Vagina (tissue), 2 donors: ENCODE results near the gene NANS. TPM values are rescaled to one million over a fixed set of nuclear protein-coding genes. Genes with fewer than 3 reads are reported as not detected.

Experiments used
- DNase-seq, 2 donors: peaks; one replicate each; pipeline ENCODE4 v3.0.0-alpha.2; 2017; ENCODE audit errors: extremely low spot score in 2 of 2
- H3K27ac ChIP-seq: fragments of 200-600 bp; sonication (generic); one replicate; pipeline ENCODE4 v1.5.1; 2019
- H3K27me3 ChIP-seq: fragments of 200-600 bp; sonication (generic); one replicate; pipeline ENCODE4 v1.5.1; 2019
- H3K36me3 ChIP-seq, 2 donors: fragments of 200-600 bp; sonication (generic); one replicate each; pipeline ENCODE4 v1.5.1; 2017 to 2019
- H3K4me1 ChIP-seq: fragments of 200-600 bp; sonication (generic); one replicate; pipeline ENCODE4 v1.5.1; 2019
- H3K4me3 ChIP-seq, 2 donors: fragments of 200-600 bp; sonication (generic); 1 replicate in 1 of 2; 2 replicates in 1 of 2; pipeline ENCODE4 v1.5.1; 2016 to 2019
- H3K9me3 ChIP-seq: fragments of 200-600 bp; sonication (generic); one replicate; pipeline ENCODE4 v1.5.1; 2019
- POLR2A ChIP-seq, 2 donors: fragments of 450-650 bp; IDR thresholded peaks; one replicate each; pipeline ENCODE4 v1.6.1; 2017; ENCODE audit warnings: antibody characterized with exemption in 2 of 2, mild to moderate bottlenecking in 2 of 2, moderate library complexity in 2 of 2
- POLR2AphosphoS5 ChIP-seq, 2 donors: sonication (generic); formaldehyde crosslinking; IDR thresholded peaks; one replicate each; pipeline ENCODE4 v1.9.0; 2017; ENCODE audit warnings: antibody characterized with exemption in 2 of 2, mild to moderate bottlenecking in 2 of 2, low read depth in 1 of 2; ENCODE audit not compliant: insufficient read depth in 1 of 2
- intact Hi-C: fragments of 100-400 bp; cut with DNase I; formaldehyde crosslinking; loops from one replicate; pipeline ENCODE4 v1.15.1; 2023
- total RNA-seq: library from RNA; depleted of rRNA; stranded (reverse); fragments of >200 nt; gene quantifications from one replicate; pipeline ENCODE4 v1.2.3, GENCODE V29; 2016
- TF ChIP-seq, protein P1 (sequence below), 3 experiments: fragments of 450-650 bp in 2 of 3; fragments of 200-600 bp in 1 of 3; sonication (generic) in 1 of 3; IDR thresholded peaks; one replicate each; pipeline ENCODE4 v1.5.1; 2017 to 2019; ENCODE audit warnings: antibody characterized with exemption in 3 of 3, mild to moderate bottlenecking in 2 of 3, moderate library complexity in 2 of 3

NANS gene
- total RNA-seq, 1 donor from 2014 or later = 41.7 TPM

DNA sequence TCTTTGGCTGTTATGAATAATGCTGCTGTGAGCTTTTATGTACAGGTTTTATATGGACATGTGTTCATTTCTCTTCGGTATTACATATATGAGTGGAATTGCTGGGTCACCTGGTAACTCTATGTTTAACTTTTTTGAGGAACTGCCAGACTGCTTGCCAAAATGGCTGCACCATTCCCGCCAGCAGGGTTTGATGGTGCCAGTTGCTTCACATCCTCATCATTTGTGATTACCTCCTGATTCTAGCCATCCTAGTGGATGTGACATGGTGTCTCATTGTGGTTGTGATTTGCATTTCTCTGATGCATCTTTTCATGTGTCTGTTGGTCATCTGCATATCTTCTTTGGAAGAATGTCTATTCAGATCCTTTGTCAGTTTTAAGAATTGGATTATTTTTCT, 10.7 kb downstream of the NANS start:
- DNase-seq = no peak
- no peaks in the 10 kb centered on the region for H3K9me3 ChIP-seq
- H3K27ac ChIP-seq = no peak overlapping the region
- intact Hi-C loops = no loop called here
- H3K4me1 ChIP-seq = no peaks in the 10 kb centered on the region
- H3K27me3 ChIP-seq = no peaks in the 10 kb centered on the region
- TF ChIP-seq, protein P1, sequence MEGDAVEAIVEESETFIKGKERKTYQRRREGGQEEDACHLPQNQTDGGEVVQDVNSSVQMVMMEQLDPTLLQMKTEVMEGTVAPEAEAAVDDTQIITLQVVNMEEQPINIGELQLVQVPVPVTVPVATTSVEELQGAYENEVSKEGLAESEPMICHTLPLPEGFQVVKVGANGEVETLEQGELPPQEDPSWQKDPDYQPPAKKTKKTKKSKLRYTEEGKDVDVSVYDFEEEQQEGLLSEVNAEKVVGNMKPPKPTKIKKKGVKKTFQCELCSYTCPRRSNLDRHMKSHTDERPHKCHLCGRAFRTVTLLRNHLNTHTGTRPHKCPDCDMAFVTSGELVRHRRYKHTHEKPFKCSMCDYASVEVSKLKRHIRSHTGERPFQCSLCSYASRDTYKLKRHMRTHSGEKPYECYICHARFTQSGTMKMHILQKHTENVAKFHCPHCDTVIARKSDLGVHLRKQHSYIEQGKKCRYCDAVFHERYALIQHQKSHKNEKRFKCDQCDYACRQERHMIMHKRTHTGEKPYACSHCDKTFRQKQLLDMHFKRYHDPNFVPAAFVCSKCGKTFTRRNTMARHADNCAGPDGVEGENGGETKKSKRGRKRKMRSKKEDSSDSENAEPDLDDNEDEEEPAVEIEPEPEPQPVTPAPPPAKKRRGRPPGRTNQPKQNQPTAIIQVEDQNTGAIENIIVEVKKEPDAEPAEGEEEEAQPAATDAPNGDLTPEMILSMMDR (IDR thresholded peaks at IDR 0.05) = no peak
- TF ChIP-seq POLR2AphosphoS5 (IDR thresholded peaks at IDR 0.05; ENCODE audit: insufficient read depth in 1 of 2, low read depth in 1 of 2) (no peak), POLR2A (IDR thresholded peaks at IDR 0.05) (no peak)
- no peak overlapping the region for H3K4me3 ChIP-seq
- H3K36me3 ChIP-seq = peaks cover 0 to 20% of the 10 kb centered on the region in 2 donors

DNA sequence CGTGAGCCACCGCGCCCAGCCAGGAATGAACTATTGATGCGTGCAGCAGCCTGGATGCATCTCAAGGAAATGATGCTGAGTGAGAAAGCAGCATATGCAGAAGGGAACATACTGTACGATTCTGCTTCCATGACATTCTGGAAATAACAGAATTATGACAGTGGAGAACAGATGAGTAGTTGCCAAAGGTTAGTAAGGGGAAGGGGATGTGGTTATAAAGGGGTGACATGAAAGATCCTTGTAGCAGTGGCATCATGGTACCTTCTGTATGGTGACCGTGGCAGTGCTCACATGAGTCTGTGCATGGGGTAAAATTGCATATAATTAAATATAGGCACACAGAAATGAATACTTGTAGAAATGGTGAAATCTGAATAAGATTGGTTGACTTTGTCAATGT, 13.0 kb downstream of the NANS start:
- DNase-seq = no peak
- H3K27ac ChIP-seq = no peak overlapping the region
- H3K36me3 ChIP-seq = peaks cover 0 to 6% of the 10 kb centered on the region in 2 donors
- H3K27me3 ChIP-seq = no peaks in the 10 kb centered on the region
- TF ChIP-seq, protein P1 (IDR thresholded peaks at IDR 0.05) = no peak
- intact Hi-C loops = no loop called here
- H3K4me1 ChIP-seq = peaks cover 9% of the 10 kb centered on the region
- no peaks in the 10 kb centered on the region for H3K9me3 ChIP-seq
- no peak overlapping the region for H3K4me3 ChIP-seq

DNA sequence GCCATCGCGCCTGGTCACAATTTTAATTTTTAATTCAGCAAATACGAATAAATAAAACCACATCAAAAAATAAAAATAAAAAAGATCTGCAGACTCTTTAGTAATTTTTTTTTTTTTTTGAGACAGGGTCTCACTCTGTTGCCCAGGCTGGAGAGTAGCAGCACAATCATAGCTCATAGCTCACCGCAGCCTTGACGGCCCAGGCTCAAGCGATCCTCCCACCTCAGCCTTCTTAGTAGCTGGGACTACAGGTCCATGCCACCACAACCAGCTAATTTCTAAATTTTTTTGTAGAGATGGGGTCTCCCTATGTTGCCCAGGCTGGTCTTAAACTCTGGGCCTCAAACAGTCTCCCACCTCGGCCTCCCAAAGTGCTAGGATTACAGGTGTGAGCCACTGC, 14.2 kb downstream of the NANS start:
- H3K27ac ChIP-seq = no peak overlapping the region
- intact Hi-C loops = no loop called here
- H3K4me3 ChIP-seq = no peak overlapping the region
- H3K36me3 ChIP-seq = no peaks in the 10 kb centered on the region
- H3K4me1 ChIP-seq = peaks cover 17% of the 10 kb centered on the region
- H3K27me3 ChIP-seq = no peaks in the 10 kb centered on the region
- H3K9me3 ChIP-seq = no peaks in the 10 kb centered on the region
- no peak for TF ChIP-seq POLR2A (IDR thresholded peaks at IDR 0.05)
- no peak for TF ChIP-seq POLR2AphosphoS5 (IDR thresholded peaks at IDR 0.05; ENCODE audit: insufficient read depth in 1 of 2, low read depth in 1 of 2)
- TF ChIP-seq, protein P1 (IDR thresholded peaks at IDR 0.05) = no peak
- DNase-seq = no peak

DNA sequence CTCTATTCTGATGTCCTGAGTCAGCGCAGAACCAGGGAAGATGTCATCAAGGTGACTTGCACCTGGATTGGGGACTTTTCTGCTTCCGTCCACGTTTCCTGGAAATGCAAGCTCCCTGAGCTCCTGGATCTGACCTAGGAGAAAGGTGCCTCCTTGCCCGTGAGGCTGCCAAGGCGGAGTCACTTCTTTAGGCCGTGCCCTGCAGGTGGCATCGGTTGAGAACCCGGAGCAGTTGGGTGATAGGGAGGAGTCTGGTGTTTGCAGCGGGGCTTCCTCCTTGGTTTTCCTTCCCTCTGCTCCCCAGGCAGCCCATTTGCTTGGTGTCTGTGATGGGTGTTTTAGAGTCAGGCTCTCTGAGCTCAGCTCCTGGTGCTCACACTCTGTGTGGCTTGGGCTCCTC, 15.2 kb downstream of the NANS start:
- peaks cover 17% of the 10 kb centered on the region for H3K4me1 ChIP-seq
- H3K27me3 ChIP-seq = no peaks in the 10 kb centered on the region
- no peak overlapping the region for H3K4me3 ChIP-seq
- no peak overlapping the region for H3K27ac ChIP-seq
- H3K36me3 ChIP-seq = no peaks in the 10 kb centered on the region
- no peaks in the 10 kb centered on the region for H3K9me3 ChIP-seq
- intact Hi-C loops = no loop called here
- TF ChIP-seq, protein P1 (IDR thresholded peaks at IDR 0.05) = no peak
- TF ChIP-seq POLR2A (IDR thresholded peaks at IDR 0.05) (no peak), POLR2AphosphoS5 (IDR thresholded peaks at IDR 0.05; ENCODE audit: insufficient read depth in 1 of 2, low read depth in 1 of 2) (no peak)
- no peak for DNase-seq

DNA sequence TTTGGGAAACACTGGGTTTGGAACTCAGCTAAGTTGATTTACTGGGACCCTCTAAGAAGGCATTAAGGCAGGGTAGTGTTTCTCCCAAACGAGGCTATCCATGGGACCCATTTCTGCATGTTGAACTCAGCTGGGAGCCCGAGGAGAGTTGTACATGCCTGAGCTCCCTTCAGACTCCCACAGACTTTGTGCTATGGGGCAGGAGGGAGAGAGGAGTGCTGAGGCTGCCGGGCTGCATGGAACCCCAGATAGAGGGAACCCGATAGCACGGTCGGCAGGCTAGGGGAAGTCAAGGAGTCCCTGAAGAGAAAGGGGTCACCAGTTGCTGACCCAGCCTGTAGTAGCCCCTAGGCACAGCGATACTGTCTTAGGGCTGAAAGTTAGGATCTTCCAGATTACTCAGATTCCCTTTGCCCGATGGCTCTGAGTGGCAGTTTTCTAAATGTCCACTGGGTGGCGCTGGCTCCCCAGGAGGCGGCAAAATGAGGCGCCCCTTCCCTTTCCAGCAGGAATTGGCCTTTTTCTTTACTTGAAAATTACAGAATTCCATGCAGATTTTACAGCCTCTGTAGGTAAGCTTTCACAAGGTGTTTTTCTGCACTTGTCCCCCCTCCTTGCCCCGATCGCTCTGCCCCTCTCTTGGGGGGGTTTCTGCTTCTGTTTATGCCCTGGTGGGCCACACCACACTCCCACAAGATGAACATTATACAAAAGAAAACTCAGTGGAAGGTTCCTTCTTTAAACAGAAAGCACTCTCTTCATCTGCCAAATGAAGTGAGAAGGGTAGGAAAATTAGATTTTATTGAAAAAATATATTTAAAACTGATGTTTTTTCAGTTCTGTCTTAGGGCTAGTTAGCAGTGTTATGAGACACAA, 17.8 kb downstream of the NANS start:
- peaks cover 17% of the 10 kb centered on the region for H3K4me1 ChIP-seq
- H3K4me3 ChIP-seq = no peak overlapping the region
- no peaks in the 10 kb centered on the region for H3K9me3 ChIP-seq
- no peaks in the 10 kb centered on the region for H3K27me3 ChIP-seq
- TF ChIP-seq POLR2A (IDR thresholded peaks at IDR 0.05) (no peak), POLR2AphosphoS5 (IDR thresholded peaks at IDR 0.05; ENCODE audit: insufficient read depth in 1 of 2, low read depth in 1 of 2) (peak in 1 of 2 donors; percentile 40)
- TF ChIP-seq, protein P1 (IDR thresholded peaks at IDR 0.05) = peak; percentile 65 to 83 (median 82)
- H3K36me3 ChIP-seq = peaks cover 0 to 12% of the 10 kb centered on the region in 2 donors
- intact Hi-C loops = no loop called here
- H3K27ac ChIP-seq = peak overlapping the region; percentile 58
- no peak for DNase-seq
